ENCODE measurements around the gene AP2M1.
"Not testable (repeated sequence)": the region's sequence is repeated elsewhere in the genome, so short reads cannot be mapped to it uniquely, and the experiment has no call there.

AP2M1 gene

GRCh38 chr3:184157206-184157605 lies 17.4 kb upstream of the AP2M1 start:
- peak overlapping the region; percentile 86 for H3K27ac ChIP-seq

GRCh38 chr3:184158404-184158803 lies 16.3 kb upstream of the AP2M1 start:
- H3K27ac ChIP-seq = no peak overlapping the region
- TF ChIP-seq CTCF (conservative IDR thresholded peaks at IDR 0.05) (no peak), ZFX (IDR thresholded peaks at IDR 0.05) (no peak)

More at GRCh38 chr3:184157206-184157605, 17.4 kb upstream of the AP2M1 start:
- no peak for TF ChIP-seq ZFX (IDR thresholded peaks at IDR 0.05)

- TF ChIP-seq ZFX (IDR thresholded peaks at IDR 0.05) (no peak), CTCF (conservative IDR thresholded peaks at IDR 0.05) (no peak)
- H3K27ac ChIP-seq = no peak overlapping the region
These were observed 14.2 kb upstream of the AP2M1 start for GRCh38 chr3:184160456-184160855.

GRCh38 chr3:184162571-184163070 lies 12.0 kb upstream of the AP2M1 start:
- H3K27ac ChIP-seq = not testable (repeated sequence)

GRCh38 chr3:184164648-184165330 lies 9.9 kb upstream of the AP2M1 start:
- H3K27ac ChIP-seq = no peak overlapping the region
- no peak for TF ChIP-seq CTCF (conservative IDR thresholded peaks at IDR 0.05)
- no peak for TF ChIP-seq ZFX (IDR thresholded peaks at IDR 0.05)

GRCh38 chr3:184165543-184165942 lies 9.1 kb upstream of the AP2M1 start:
- TF ChIP-seq CTCF (conservative IDR thresholded peaks at IDR 0.05) = no peak
- no peak for TF ChIP-seq ZFX (IDR thresholded peaks at IDR 0.05)
- H3K27ac ChIP-seq = no peak overlapping the region

GRCh38 chr3:184166671-184167070 lies 8.0 kb upstream of the AP2M1 start:
- H3K27ac ChIP-seq = no peak overlapping the region
- TF ChIP-seq CTCF (conservative IDR thresholded peaks at IDR 0.05) (no peak), ZFX (IDR thresholded peaks at IDR 0.05) (no peak)

GRCh38 chr3:184167786-184168185 lies 6.9 kb upstream of the AP2M1 start:
- TF ChIP-seq CTCF (conservative IDR thresholded peaks at IDR 0.05) = no peak
- no peak for TF ChIP-seq ZFX (IDR thresholded peaks at IDR 0.05)
- H3K27ac ChIP-seq = no peak overlapping the region

Data from C4-2B (cell line).